Transverse colon (tissue), 4 donors: ENCODE data around the gene ANAPC2. TPM values are rescaled to one million over a fixed set of nuclear protein-coding genes. Genes with fewer than 3 reads are reported as not detected.

ENCODE experiments used
- DNase-seq: peaks from one replicate; pipeline ENCODE4 v3.0.0-alpha.2; 2019
- H3K27ac ChIP-seq, 4 donors: fragments of 200-600 bp; sonication (generic); 2 replicates each; pipeline ENCODE4 v1.5.1; 2016 to 2018; ENCODE audit warnings: inconsistent platforms in 4 of 4
- H3K27me3 ChIP-seq: fragments of 200-600 bp; sonication (generic); 2 replicates; pipeline ENCODE4 v1.5.1; 2017; ENCODE audit warnings: inconsistent platforms
- H3K36me3 ChIP-seq, 4 donors: fragments of 200-600 bp; sonication (generic); 2 replicates each; pipeline ENCODE4 v1.5.1; 2017 to 2019; ENCODE audit warnings: inconsistent platforms in 4 of 4
- H3K4me1 ChIP-seq, 4 donors: fragments of 200-600 bp; sonication (generic); 2 replicates each; pipeline ENCODE4 v1.5.1; 2017 to 2020; ENCODE audit warnings: inconsistent platforms in 4 of 4
- H3K4me3 ChIP-seq, 4 donors: fragments of 200-600 bp; sonication (generic); 1 replicate in 1 of 4; 2 replicates in 3 of 4; pipeline versions ENCODE4 v1.5.1 to v1.6.1; 2017 to 2019; ENCODE audit warnings: inconsistent platforms in 4 of 4
- H3K9me3 ChIP-seq, 2 donors: fragments of 200-600 bp; sonication (generic); 2 replicates each; pipeline ENCODE4 v1.5.1; 2017 to 2019; ENCODE audit warnings: inconsistent platforms in 2 of 2
- CTCF ChIP-seq, 5 experiments: fragments of 200-600 bp in 3 of 5; fragments of 450-650 bp in 2 of 5; sonication (generic) in 3 of 5; IDR thresholded peaks; 1 replicate in 2 of 5; 2 replicates in 3 of 5; pipeline ENCODE4 v1.5.1; 2016 to 2017; ENCODE audit warnings: antibody characterized with exemption in 5 of 5, inconsistent platforms in 3 of 5, mild to moderate bottlenecking in 2 of 5, moderate library complexity in 1 of 5
- EP300 ChIP-seq: sonication (generic); formaldehyde crosslinking; IDR thresholded peaks from one replicate; pipeline ENCODE4 v1.6.1; 2017; ENCODE audit warnings: antibody characterized with exemption, low read depth
- POLR2A ChIP-seq: fragments of 450-650 bp; IDR thresholded peaks from one replicate; pipeline ENCODE4 v1.6.1; 2016; ENCODE audit warnings: antibody characterized with exemption, mild to moderate bottlenecking, moderate library complexity
- POLR2AphosphoS5 ChIP-seq, 3 donors: sonication (generic); formaldehyde crosslinking; IDR thresholded peaks; one replicate each; pipeline ENCODE4 v1.6.1; 2016; ENCODE audit warnings: antibody characterized with exemption in 3 of 3
- WGBS, 2 donors: methylation state at CpG; one replicate each; pipeline ENCODE4 v1.1.5; 2018; ENCODE audit warnings: low coverage in 1 of 2; 5-methylcytosine and 5-hydroxymethylcytosine counted together
- in situ Hi-C, 4 donors: fragments of 200-750 bp; cut with MboI; loops; one replicate each; pipeline versions ENCODE4 v1.15.0 to v1.15.1; 2017; ENCODE audit warnings: low sequenced_read_pairs in 3 of 4, low pct_ligation_motif_present in 1 of 4, low pct_unique_long_range_greater_than_20kb in 1 of 4
- intact Hi-C: fragments of 100-400 bp; cut with DNase I; formaldehyde crosslinking; loops from one replicate; pipeline ENCODE4 v1.15.1; 2023; ENCODE audit warnings: low total_unique reads
- total RNA-seq, 4 donors: library from RNA; depleted of rRNA; stranded (reverse); fragments of >200 nt; gene quantifications; one replicate each; pipeline ENCODE4 v1.1.0, GENCODE V29; 2016

Gene ANAPC2
- total RNA-seq, 4 donors from 2014 or later: 37.0 to 176 (median 70.3) TPM

DNA sequence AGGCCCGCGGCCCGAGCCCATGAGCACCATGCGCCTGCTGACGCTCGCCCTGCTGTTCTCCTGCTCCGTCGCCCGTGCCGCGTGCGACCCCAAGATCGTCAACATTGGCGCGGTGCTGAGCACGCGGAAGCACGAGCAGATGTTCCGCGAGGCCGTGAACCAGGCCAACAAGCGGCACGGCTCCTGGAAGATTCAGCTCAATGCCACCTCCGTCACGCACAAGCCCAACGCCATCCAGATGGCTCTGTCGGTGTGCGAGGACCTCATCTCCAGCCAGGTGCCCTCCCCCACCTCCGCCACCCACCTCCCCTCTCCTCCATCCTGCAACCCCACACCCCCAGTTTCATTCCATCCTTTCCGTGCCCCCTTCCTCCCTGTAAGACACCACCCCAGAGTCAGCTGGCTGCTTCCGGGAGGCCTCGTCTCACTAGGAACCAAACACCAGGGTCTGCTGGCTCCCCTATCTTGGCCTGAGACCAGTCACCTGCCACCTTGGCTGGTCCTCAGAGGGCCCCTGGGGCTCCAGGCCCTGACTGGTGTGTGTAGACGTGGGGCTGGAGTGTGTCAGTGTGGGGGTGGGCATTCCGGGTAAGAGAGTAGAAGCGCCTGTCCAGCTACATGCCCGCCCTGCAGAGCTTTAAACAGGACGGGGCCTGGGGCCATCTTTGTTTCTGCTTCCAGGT lies 48.8 kb downstream of the ANAPC2 start:
- WGBS, 2 donors: 55 to 80% methylated on average over 1 to 22 of the region's 37 CpGs
- intact Hi-C loops (no loop called here), in situ Hi-C loops (no loop called here)
- DNase-seq: no peak
- peaks cover 0 to 4% (median 0%) of the 10 kb centered on the region in 4 donors for H3K4me1 ChIP-seq
- no peak overlapping the region for H3K27ac ChIP-seq
- no peaks in the 10 kb centered on the region for H3K36me3 ChIP-seq
- H3K4me3 ChIP-seq: no peak overlapping the region
- H3K9me3 ChIP-seq: no peaks in the 10 kb centered on the region
- peaks cover 97% of the 10 kb centered on the region for H3K27me3 ChIP-seq
- TF ChIP-seq CTCF (IDR thresholded peaks at IDR 0.05) (no peak), POLR2A (no peak), POLR2AphosphoS5 (IDR thresholded peaks at IDR 0.05) (no peak), EP300 (no peak)

DNA sequence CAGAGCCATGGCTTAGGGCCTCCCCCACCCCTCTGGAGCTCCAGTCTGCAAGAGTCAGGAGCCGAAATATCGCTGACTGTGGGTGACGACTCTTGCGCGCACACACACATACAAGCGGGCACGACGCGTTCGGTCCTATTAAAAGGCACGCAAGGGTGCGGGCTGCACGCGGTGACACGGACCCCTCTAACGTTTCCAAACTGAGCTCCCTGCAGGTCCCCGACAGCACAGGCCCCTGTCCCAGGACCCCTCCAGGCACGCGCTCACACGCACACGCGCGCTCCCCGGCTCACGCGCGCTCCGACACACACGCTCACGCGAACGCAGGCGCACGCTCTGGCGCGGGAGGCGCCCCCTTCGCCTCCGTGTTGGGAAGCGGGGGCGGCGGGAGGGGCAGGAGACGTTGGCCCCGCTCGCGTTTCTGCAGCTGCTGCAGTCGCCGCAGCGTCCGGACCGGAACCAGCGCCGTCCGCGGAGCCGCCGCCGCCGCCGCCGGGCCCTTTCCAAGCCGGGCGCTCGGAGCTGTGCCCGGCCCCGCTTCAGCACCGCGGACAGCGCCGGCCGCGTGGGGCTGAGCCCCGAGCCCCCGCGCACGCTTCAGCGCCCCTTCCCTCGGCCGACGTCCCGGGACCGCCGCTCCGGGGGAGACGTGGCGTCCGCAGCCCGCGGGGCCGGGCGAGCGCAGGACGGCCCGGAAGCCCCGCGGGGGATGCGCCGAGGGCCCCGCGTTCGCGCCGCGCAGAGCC lies 49.5 kb downstream of the ANAPC2 start, which contains the start of gene GRIN1:
Gene GRIN1, plus strand, starts transcription at position 433 of the 746 bp plus-strand sequence. CDS start 333 bp downstream, outside the sequence.
- 28% methylated on average over 40 of the region's 104 CpGs; no CpG with 5 or more reads in 1 of the 2 donors for WGBS, 2 donors
- no peaks in the 10 kb centered on the region for H3K9me3 ChIP-seq
- no peak within 1 kb of the TSS for H3K4me3 ChIP-seq
- no peak for DNase-seq
- H3K36me3 ChIP-seq: no peaks in the 10 kb centered on the region
- intact Hi-C loops: no loop called here
- in situ Hi-C loops: no loop called here
- TF ChIP-seq POLR2A: no peak
- no peak for TF ChIP-seq POLR2AphosphoS5 (IDR thresholded peaks at IDR 0.05)
- no peak for TF ChIP-seq CTCF (IDR thresholded peaks at IDR 0.05)
- peaks cover 98% of the 10 kb centered on the region for H3K27me3 ChIP-seq
- peaks cover 0 to 4% (median 0%) of the 10 kb centered on the region in 4 donors for H3K4me1 ChIP-seq
- no peak within 1 kb of the TSS for H3K27ac ChIP-seq

- TF ChIP-seq CTCF (IDR thresholded peaks at IDR 0.05): no peak
- no peak for TF ChIP-seq POLR2AphosphoS5 (IDR thresholded peaks at IDR 0.05)
- TF ChIP-seq EP300: no peak
- TF ChIP-seq POLR2A: no peak
- H3K36me3 ChIP-seq: no peaks in the 10 kb centered on the region
- no peak for DNase-seq
- in situ Hi-C loops: no loop called here
- H3K4me3 ChIP-seq: no peak overlapping the region
- WGBS, 2 donors: 23% methylated on average over 24 of the region's 25 CpGs; no CpG with 5 or more reads in 1 of the 2 donors
- no peaks in the 10 kb centered on the region for H3K9me3 ChIP-seq
- intact Hi-C loops: no loop called here
- peaks cover 97% of the 10 kb centered on the region for H3K27me3 ChIP-seq
- no peak overlapping the region for H3K27ac ChIP-seq
- H3K4me1 ChIP-seq: peaks cover 0 to 4% (median 0%) of the 10 kb centered on the region in 4 donors
Observed at GRCh38 chr9:137138058-137138721, 50.2 kb downstream of the ANAPC2 start.
